ENCODE measurements around the gene MYO16.

Gene MYO16

DNA sequence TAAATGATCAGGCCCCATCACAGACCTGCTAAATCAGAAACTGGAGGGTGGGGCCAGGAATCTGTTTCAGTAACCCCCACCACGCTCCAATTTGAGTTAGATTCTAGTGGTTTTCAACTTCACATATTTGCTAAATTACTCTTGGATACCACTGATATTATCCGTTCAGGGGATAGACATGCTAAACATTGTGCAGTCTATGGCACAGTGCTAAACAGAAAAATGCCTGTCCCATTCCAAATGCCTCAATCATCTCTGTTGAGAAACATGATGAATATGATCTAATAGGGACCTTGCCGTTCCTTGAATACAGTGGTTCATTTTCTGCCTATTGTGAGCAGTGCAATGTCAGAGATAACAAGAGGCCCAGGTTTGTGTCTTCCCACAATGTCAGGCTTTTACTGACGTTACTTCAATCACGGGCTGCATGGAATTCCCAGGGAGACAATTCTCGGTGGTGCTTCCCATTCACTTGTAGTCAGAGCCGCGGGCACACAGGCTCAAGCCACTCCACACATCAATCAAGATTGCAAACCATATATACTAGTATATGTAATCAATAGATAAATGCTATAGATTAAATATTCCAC, 52.7 kb downstream of the MYO16 start:
- H3K4me1 ChIP-seq = no peaks in the 10 kb centered on the region
- TF ChIP-seq Cebpa-rat (IDR thresholded peaks at IDR 0.05) = no peak
- no peaks in the 10 kb centered on the region for H3K27me3 ChIP-seq
- no peak overlapping the region for H3K4me3 ChIP-seq
- H3K4me2 ChIP-seq = no peak overlapping the region
- no peaks in the 10 kb centered on the region for H3K36me3 ChIP-seq
- no peak overlapping the region for H3K27ac ChIP-seq
- H4K20me1 ChIP-seq = no peaks in the 10 kb centered on the region
- H3K9me3 ChIP-seq = no peaks in the 10 kb centered on the region
- no peak overlapping the region for H3K9ac ChIP-seq

DNA sequence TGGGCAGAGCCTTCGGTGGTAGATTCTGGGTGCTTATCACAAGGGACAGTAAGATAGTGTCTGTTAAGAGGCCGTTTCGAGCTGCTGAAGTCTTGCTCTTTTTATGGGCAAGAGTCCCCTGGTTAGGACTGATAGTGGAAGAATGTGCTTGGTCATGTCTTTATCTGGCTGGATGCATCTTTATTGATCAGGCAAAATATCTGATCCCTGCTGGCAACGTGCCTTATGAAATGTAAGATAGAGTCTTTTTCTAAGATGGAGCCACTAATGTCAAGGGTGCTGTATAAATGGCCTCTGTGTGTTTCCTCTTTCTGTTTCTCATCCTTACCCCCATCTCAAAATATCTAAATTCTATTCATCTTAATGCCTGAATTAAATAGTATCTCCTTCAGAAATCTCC, 53.3 kb downstream of the MYO16 start:
- no peak for TF ChIP-seq Cebpa-rat (IDR thresholded peaks at IDR 0.05)
- H3K4me1 ChIP-seq = no peaks in the 10 kb centered on the region
- no peaks in the 10 kb centered on the region for H4K20me1 ChIP-seq
- no peaks in the 10 kb centered on the region for H3K36me3 ChIP-seq
- H3K4me3 ChIP-seq = no peak overlapping the region
- no peak overlapping the region for H3K27ac ChIP-seq
- H3K4me2 ChIP-seq = no peak overlapping the region
- H3K27me3 ChIP-seq = no peaks in the 10 kb centered on the region
- no peaks in the 10 kb centered on the region for H3K9me3 ChIP-seq
- H3K9ac ChIP-seq = no peak overlapping the region

DNA sequence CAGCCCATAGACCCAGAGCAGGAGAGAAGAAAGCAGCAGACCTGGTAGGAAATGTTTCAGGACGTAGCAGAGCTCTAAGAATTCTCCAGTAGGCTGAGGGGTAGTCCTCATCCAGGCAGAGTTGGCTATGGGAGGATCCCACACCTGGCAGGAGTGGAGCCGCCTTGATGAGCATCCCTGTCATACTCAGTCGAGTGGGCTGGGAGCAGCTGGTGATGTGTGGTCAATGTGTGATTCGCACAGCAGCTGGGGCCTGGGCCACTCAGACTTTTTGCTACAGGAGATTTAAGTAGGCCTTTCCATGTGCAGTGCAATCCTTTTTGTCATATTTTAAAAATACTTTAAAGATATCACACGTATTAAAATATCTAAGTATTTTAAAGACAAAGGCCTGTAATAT, 56.6 kb downstream of the MYO16 start:
- Histone ChIP-seq H3K27ac (no peak overlapping the region), H3K27me3 (no peaks in the 10 kb centered on the region), H3K9me3 (no peaks in the 10 kb centered on the region), H3K36me3 (no peaks in the 10 kb centered on the region), H4K20me1 (no peaks in the 10 kb centered on the region), H3K9ac (no peak overlapping the region), H3K4me2 (no peak overlapping the region), H3K4me3 (no peak overlapping the region), H3K4me1 (no peaks in the 10 kb centered on the region)
- TF ChIP-seq Cebpa-rat (IDR thresholded peaks at IDR 0.05) = no peak

DNA sequence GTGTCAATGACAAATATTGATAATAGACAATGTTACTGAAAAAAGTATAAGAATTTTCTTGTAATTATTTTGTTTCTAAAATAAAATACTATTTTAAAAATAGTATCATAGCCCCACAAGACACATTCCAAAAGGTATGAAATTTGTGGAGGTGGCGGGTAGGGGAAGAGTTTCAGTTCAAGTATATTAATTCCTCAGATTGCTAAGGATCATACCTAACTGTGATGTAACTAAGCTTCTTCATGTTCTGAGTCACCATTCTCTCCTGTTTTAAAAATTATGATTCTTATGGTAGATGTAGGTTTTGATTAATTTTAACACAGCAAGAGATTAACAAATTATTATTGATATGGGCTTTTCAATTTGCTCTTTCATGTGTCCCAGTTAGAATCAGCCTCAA, 61.3 kb downstream of the MYO16 start:
- no peaks in the 10 kb centered on the region for H3K9me3 ChIP-seq
- no peaks in the 10 kb centered on the region for H4K20me1 ChIP-seq
- H3K4me2 ChIP-seq = no peak overlapping the region
- H3K36me3 ChIP-seq = no peaks in the 10 kb centered on the region
- H3K27ac ChIP-seq = no peak overlapping the region
- H3K9ac ChIP-seq = no peak overlapping the region
- H3K4me1 ChIP-seq = no peaks in the 10 kb centered on the region
- no peak overlapping the region for H3K4me3 ChIP-seq
- TF ChIP-seq Cebpa-rat (IDR thresholded peaks at IDR 0.05) = no peak
- no peaks in the 10 kb centered on the region for H3K27me3 ChIP-seq

DNA sequence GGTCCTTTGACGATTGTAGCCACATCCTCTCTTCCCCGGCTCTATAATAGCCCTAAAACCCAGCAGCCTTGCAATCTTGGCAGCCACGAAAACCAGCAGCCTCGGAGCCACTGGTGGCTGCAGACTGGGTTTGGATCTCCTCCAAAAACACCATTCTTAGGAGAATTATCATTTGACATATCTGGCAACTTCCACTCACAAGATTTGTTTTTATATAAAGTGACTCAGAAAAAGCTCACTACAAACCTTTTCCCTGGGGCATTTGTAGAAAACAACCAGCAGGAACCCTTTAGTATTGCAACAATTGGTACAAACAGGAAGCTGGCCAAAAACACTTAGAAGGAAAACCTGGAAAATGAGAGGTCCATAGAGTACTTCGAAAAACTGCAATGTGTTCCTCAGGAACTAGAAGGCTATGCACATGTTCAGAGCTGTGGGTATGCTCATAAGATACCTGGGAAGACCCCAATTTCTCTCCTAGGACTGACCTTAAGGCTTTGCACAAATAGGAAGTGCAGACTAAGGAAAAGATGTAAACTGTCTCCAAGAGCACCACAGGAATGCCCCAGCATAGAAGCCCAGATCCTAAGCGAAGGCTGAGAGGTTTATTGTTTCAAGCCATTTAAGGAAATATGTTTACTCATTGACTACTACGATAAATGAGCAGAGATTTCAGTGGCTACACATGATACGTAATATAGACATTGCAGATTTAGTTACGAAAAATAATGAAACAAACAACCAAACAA, 71.2 kb downstream of the MYO16 start:
- H3K27ac ChIP-seq = no peak overlapping the region
- peak overlapping the region; percentile 5; the same call in 1 of the 2 replicates for H3K4me2 ChIP-seq
- TF ChIP-seq Cebpa-rat (IDR thresholded peaks at IDR 0.05) = no peak

DNA sequence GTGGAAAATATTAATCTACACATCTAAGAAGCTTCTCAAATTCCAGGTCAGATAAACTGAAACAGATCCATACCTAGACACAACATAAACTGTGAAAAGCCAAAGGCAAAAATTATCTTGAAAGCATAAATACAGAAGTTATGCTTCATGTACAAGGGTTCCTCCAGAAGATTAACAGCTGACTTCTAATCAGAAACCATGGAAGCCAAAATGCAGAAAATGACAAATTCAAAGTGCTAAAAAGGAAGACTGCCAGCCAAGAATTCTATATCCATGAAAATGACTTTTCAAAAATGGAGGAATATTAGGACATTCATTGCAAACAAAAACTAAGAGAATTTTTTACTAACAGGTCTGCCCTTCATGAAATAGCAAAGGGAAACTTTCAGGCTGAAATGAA, 72.8 kb downstream of the MYO16 start:
- H3K27ac ChIP-seq = no peak overlapping the region
- H4K20me1 ChIP-seq = no peaks in the 10 kb centered on the region
- peaks cover 7% of the 10 kb centered on the region; the same call in 1 of the 2 replicates for H3K9me3 ChIP-seq
- no peak overlapping the region for H3K4me3 ChIP-seq
- no peak overlapping the region for H3K4me2 ChIP-seq
- H3K9ac ChIP-seq = no peak overlapping the region
- peaks cover 8% of the 10 kb centered on the region; the same call in 1 of the 2 replicates for H3K4me1 ChIP-seq
- no peaks in the 10 kb centered on the region for H3K27me3 ChIP-seq
- TF ChIP-seq Cebpa-rat (IDR thresholded peaks at IDR 0.05) = no peak
- H3K36me3 ChIP-seq = no peaks in the 10 kb centered on the region

More for the DNA sequence above, 71.2 kb downstream of the MYO16 start:
- Histone ChIP-seq H3K4me3 (no peak overlapping the region), H4K20me1 (no peaks in the 10 kb centered on the region), H3K9me3 (peaks cover 7% of the 10 kb centered on the region; the same call in 1 of the 2 replicates), H3K27me3 (no peaks in the 10 kb centered on the region), H3K4me1 (peaks cover 8% of the 10 kb centered on the region; the same call in 1 of the 2 replicates), H3K9ac (no peak overlapping the region), H3K36me3 (no peaks in the 10 kb centered on the region)

DNA sequence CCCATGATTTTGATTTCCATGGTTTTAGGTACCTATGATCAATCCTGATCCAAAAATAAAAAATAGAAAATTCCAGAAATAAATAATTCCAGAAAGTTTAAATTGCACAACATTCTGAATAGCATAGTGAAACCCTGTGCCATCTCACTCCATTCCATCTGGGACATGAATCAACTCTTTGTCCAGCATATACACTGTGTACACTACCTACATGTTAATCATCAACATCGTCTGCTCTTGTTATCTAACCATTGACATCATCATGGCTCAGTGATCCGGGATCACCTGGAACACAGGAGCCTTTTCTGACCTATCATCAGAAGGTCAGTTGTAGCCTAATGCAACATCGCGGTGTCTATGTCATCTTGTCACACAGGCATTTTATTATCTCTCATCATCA, 75.6 kb downstream of the MYO16 start:
- Histone ChIP-seq H3K9me3 (peaks cover 7% of the 10 kb centered on the region; the same call in 1 of the 2 replicates), H3K27me3 (no peaks in the 10 kb centered on the region), H3K36me3 (no peaks in the 10 kb centered on the region), H3K4me1 (peaks cover 6% of the 10 kb centered on the region; the same call in 1 of the 2 replicates), H3K9ac (no peak overlapping the region), H4K20me1 (no peaks in the 10 kb centered on the region), H3K4me3 (no peak overlapping the region), H3K4me2 (no peak overlapping the region), H3K27ac (no peak overlapping the region)
- TF ChIP-seq Cebpa-rat (IDR thresholded peaks at IDR 0.05) = no peak

DNA sequence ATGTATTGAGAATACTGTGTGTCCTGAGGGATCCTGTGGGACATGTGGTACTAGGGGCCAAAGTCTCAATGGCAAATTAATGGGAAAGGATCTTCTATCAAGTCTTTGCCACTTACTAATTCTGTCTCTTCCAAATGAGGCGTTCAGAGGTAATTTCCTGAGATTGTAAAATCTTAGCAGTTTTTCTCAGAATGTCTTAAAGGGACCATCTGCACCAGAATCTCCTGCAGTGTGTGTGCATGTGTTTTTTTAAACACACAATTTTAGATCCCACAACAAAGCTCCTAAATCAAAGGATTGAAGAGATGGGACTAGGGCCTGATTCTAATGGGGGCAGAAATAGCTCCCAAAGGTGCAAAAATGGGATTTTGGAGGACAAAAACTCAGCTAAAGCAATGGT, 78.2 kb downstream of the MYO16 start:
- no peak for TF ChIP-seq Cebpa-rat (IDR thresholded peaks at IDR 0.05)

DNA sequence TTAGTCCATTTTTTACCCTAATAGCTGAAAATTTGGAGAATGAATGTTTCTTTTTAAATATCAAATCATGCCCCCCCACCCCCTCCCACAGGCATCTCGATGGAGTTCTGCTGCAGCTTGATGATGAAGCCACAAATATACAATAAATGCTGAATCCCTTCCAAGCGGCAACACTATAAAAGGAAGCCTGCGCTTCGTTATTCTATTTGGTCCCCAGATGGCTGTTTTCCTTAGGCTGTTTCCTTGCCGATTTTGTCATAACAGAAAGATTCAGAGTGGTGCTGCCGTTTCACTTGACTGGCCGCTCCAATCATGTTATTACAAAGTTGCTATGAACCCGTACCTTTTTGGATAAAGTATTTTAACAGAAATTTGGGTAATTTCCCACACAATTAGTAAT, 79.5 kb downstream of the MYO16 start:
- no peaks in the 10 kb centered on the region for H3K27me3 ChIP-seq
- no peak for TF ChIP-seq Cebpa-rat (IDR thresholded peaks at IDR 0.05)
- no peak overlapping the region for H3K4me3 ChIP-seq
- H3K4me2 ChIP-seq = no peak overlapping the region
- no peaks in the 10 kb centered on the region for H3K9me3 ChIP-seq
- no peaks in the 10 kb centered on the region for H3K36me3 ChIP-seq
- no peaks in the 10 kb centered on the region for H4K20me1 ChIP-seq
- no peaks in the 10 kb centered on the region for H3K4me1 ChIP-seq
- no peak overlapping the region for H3K27ac ChIP-seq
- no peak overlapping the region for H3K9ac ChIP-seq

More for the DNA sequence above, 78.2 kb downstream of the MYO16 start:
- Histone ChIP-seq H3K9ac (no peak overlapping the region), H4K20me1 (no peaks in the 10 kb centered on the region), H3K27me3 (no peaks in the 10 kb centered on the region), H3K36me3 (no peaks in the 10 kb centered on the region), H3K4me2 (no peak overlapping the region), H3K9me3 (no peaks in the 10 kb centered on the region), H3K27ac (no peak overlapping the region), H3K4me3 (no peak overlapping the region), H3K4me1 (no peaks in the 10 kb centered on the region)

DNA sequence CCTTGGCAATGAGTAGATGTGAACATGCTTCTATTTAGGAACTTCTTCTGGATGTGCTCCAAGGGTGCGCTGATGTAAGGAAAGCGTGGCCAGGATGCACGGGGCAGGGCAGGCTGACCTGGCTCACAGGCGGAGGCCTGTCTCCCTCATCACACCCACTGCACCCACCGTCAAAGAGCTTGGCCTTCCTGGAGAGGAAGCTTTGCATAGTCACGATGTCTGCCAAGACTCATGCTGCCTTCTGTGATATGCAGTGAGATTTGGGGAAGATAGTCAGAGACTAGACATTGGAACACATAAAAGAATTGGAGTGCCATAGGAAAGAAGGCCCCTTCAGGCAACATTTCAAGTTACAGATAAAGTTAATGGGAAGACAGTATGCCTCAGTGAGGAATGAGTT, 82.0 kb downstream of the MYO16 start:
- no peaks in the 10 kb centered on the region for H3K9me3 ChIP-seq
- H4K20me1 ChIP-seq = no peaks in the 10 kb centered on the region
- no peaks in the 10 kb centered on the region for H3K36me3 ChIP-seq
- no peaks in the 10 kb centered on the region for H3K4me1 ChIP-seq
- H3K4me3 ChIP-seq = no peak overlapping the region
- no peak overlapping the region for H3K9ac ChIP-seq
- no peak overlapping the region for H3K27ac ChIP-seq
- no peak overlapping the region for H3K4me2 ChIP-seq
- H3K27me3 ChIP-seq = no peaks in the 10 kb centered on the region
- no peak for TF ChIP-seq Cebpa-rat (IDR thresholded peaks at IDR 0.05)
